Osteoblast (primary cell): ENCODE data around the gene DYNC1I2. TPM values are rescaled to one million over a fixed set of nuclear protein-coding genes. Genes with fewer than 3 reads are reported as not detected.

Experiments
- DNase-seq: peaks from one replicate; pipeline ENCODE4 v3.0.0; 2011; ENCODE audit warnings: low spot score, mixed read lengths; ENCODE audit not compliant: insufficient read length; ENCODE audit errors: missing footprints
- H2AFZ ChIP-seq: 2 replicates; pipeline ENCODE4 v1.6.0; 2011; ENCODE audit warnings: mild to moderate bottlenecking, low read length
- H3K27ac ChIP-seq: 2 replicates; pipeline ENCODE4 v1.5.1; 2011; ENCODE audit warnings: mild to moderate bottlenecking, low read depth, low read length, moderate library complexity
- H3K27me3 ChIP-seq: 2 replicates; pipeline ENCODE4 v1.6.0; 2012; ENCODE audit warnings: mild to moderate bottlenecking, control low read depth, inconsistent platforms, low read length, moderate library complexity; ENCODE audit not compliant: insufficient read depth
- H3K36me3 ChIP-seq: 2 replicates; pipeline ENCODE4 v1.5.1; 2011; ENCODE audit warnings: mild to moderate bottlenecking, low read length, control low read depth, moderate library complexity; ENCODE audit not compliant: insufficient read depth
- H3K4me1 ChIP-seq: 2 replicates; pipeline ENCODE4 v1.5.1; 2011; ENCODE audit warnings: mild to moderate bottlenecking, low read length, control low read depth, moderate library complexity; ENCODE audit not compliant: insufficient read depth
- H3K4me2 ChIP-seq: 2 replicates; pipeline ENCODE4 v1.6.0; 2011; ENCODE audit warnings: mild to moderate bottlenecking, low read length; ENCODE audit not compliant: insufficient read depth
- H3K4me3 ChIP-seq: fragments of 200-600 bp; sonication (generic); 3 replicates; pipeline ENCODE4 v1.5.1; 2012; ENCODE audit warnings: mild to moderate bottlenecking, low read length, inconsistent platforms; ENCODE audit not compliant: insufficient read depth
- H3K79me2 ChIP-seq: 2 replicates; pipeline ENCODE4 v1.6.0; 2012; ENCODE audit warnings: mild to moderate bottlenecking, low read length, control low read depth, inconsistent platforms; ENCODE audit not compliant: insufficient read depth
- H3K9me3 ChIP-seq: 2 replicates; pipeline ENCODE4 v1.5.1; 2011; ENCODE audit warnings: low read depth, low read length, control low read depth
- H4K20me1 ChIP-seq: 2 replicates; pipeline ENCODE4 v1.6.0; 2012; ENCODE audit warnings: mild to moderate bottlenecking, low read length, control low read depth; ENCODE audit not compliant: insufficient read depth
- CTCF ChIP-seq: IDR thresholded peaks from 2 replicates; pipeline ENCODE4 v1.5.1; 2011; ENCODE audit warnings: mild to moderate bottlenecking, low read depth, low read length, moderate library complexity; ENCODE audit errors: extremely low read depth
- total RNA-seq: library from RNA; depleted of rRNA; stranded (reverse); fragments of >200 nt; gene quantifications from 2 replicates; pipeline ENCODE4 v1.2.3, GENCODE V29; 2012

The DYNC1I2 gene
- total RNA-seq, 1 donor = 110 TPM

- TF ChIP-seq CTCF = no peak
- no peak for DNase-seq
- Histone ChIP-seq H3K4me2 (no peak overlapping the region), H3K27ac (no peak overlapping the region), H3K4me3 (no peak overlapping the region), H3K36me3 (no peaks in the 10 kb centered on the region), H3K79me2 (no peaks in the 10 kb centered on the region), H3K27me3 (peaks cover 41% of the 10 kb centered on the region), H3K4me1 (no peaks in the 10 kb centered on the region), H2AFZ (no peak overlapping the region), H3K9me3 (no peaks in the 10 kb centered on the region), H4K20me1 (no peaks in the 10 kb centered on the region)
Observed at GRCh38 chr2:171667041-171667440, 20.2 kb upstream of the DYNC1I2 start.

- H3K79me2 ChIP-seq = no peaks in the 10 kb centered on the region
- H3K4me3 ChIP-seq = no peak overlapping the region
- no peak overlapping the region for H2AFZ ChIP-seq
- H3K9me3 ChIP-seq = no peaks in the 10 kb centered on the region
- H3K27me3 ChIP-seq = peaks cover 35% of the 10 kb centered on the region
- no peaks in the 10 kb centered on the region for H4K20me1 ChIP-seq
- no peak for DNase-seq
- no peak overlapping the region for H3K27ac ChIP-seq
- no peak overlapping the region for H3K4me2 ChIP-seq
- no peaks in the 10 kb centered on the region for H3K4me1 ChIP-seq
- no peaks in the 10 kb centered on the region for H3K36me3 ChIP-seq
- TF ChIP-seq CTCF = no peak
Observed at GRCh38 chr2:171668183-171668582, 19.1 kb upstream of the DYNC1I2 start.

- Histone ChIP-seq H3K27me3 (peaks cover 34% of the 10 kb centered on the region), H4K20me1 (no peaks in the 10 kb centered on the region), H3K9me3 (no peaks in the 10 kb centered on the region), H3K4me2 (no peak overlapping the region), H2AFZ (no peak overlapping the region), H3K27ac (no peak overlapping the region), H3K4me1 (no peaks in the 10 kb centered on the region), H3K36me3 (no peaks in the 10 kb centered on the region), H3K79me2 (no peaks in the 10 kb centered on the region), H3K4me3 (no peak overlapping the region)
- DNase-seq = no peak
- TF ChIP-seq CTCF = no peak
Observed at GRCh38 chr2:171669121-171669520, 18.1 kb upstream of the DYNC1I2 start.

- no peaks in the 10 kb centered on the region for H3K79me2 ChIP-seq
- H3K27me3 ChIP-seq = peaks cover 34% of the 10 kb centered on the region
- H4K20me1 ChIP-seq = no peaks in the 10 kb centered on the region
- H3K36me3 ChIP-seq = no peaks in the 10 kb centered on the region
- no peak overlapping the region for H3K4me3 ChIP-seq
- DNase-seq = no peak
- no peak for TF ChIP-seq CTCF
- H3K4me2 ChIP-seq = no peak overlapping the region
- no peaks in the 10 kb centered on the region for H3K4me1 ChIP-seq
- no peaks in the 10 kb centered on the region for H3K9me3 ChIP-seq
- H3K27ac ChIP-seq = no peak overlapping the region
- no peak overlapping the region for H2AFZ ChIP-seq
Observed at GRCh38 chr2:171670655-171671054, 16.6 kb upstream of the DYNC1I2 start.
